Activated CD4-positive, alpha-beta memory T cell treated with anti-CD3 and anti-CD28 coated beads, Interleukin-2, amount 10 ng/mL, durations not matched to agents 7 days and 5 days (primary cell): ENCODE data around the gene PCDHGA6. TPM values are rescaled to one million over a fixed set of nuclear protein-coding genes. Genes with fewer than 3 reads are reported as not detected.
"Not testable (repeated sequence)": the region's sequence is repeated elsewhere in the genome, so short reads cannot be mapped to it uniquely, and the experiment has no call there.

Experiments used
- CTCF ChIA-PET: fragments of 350-600 bp; sonication (Branson Sonifier 250); formaldehyde crosslinking; loops from one replicate; lab custom pipeline; 2021; ENCODE audit warnings: antibody characterized with exemption, inconsistent platforms; lab: Charles Lee
- POLR2A ChIA-PET: fragments of 350-600 bp; sonication (Branson Sonifier 250); formaldehyde crosslinking; loops from one replicate; lab custom pipeline; 2021; ENCODE audit warnings: antibody characterized with exemption; lab: Charles Lee
- DNase-seq: peaks from one replicate; pipeline ENCODE4 v3.0.0-alpha.2; 2020
- H3K27ac Mint-ChIP-seq: one replicate; pipeline ENCODE4 v1.8.0; 2021; ENCODE audit warnings: mild to moderate bottlenecking, mixed read lengths
- H3K27me3 Mint-ChIP-seq: one replicate; pipeline ENCODE4 v1.8.0; 2021; ENCODE audit warnings: mixed read lengths
- H3K36me3 Mint-ChIP-seq: one replicate; pipeline ENCODE4 v1.8.0; 2021; ENCODE audit warnings: low read depth, mixed read lengths
- H3K4me1 Mint-ChIP-seq: one replicate; pipeline ENCODE4 v1.8.0; 2021; ENCODE audit warnings: mixed read lengths
- H3K4me3 Mint-ChIP-seq: one replicate; pipeline ENCODE4 v1.8.0; 2021; ENCODE audit warnings: mild to moderate bottlenecking, mixed read lengths
- H3K9me3 Mint-ChIP-seq: one replicate; pipeline ENCODE4 v1.8.0; 2021; ENCODE audit warnings: mixed read lengths
- total RNA-seq, 2 experiments: library from RNA; stranded (reverse); gene quantifications; one replicate each; pipeline ENCODE4 v1.2.3, GENCODE V29; 2021

The PCDHGA6 gene
- total RNA-seq, 2 experiments from 2014 or later, result 0.10 TPM

DNA sequence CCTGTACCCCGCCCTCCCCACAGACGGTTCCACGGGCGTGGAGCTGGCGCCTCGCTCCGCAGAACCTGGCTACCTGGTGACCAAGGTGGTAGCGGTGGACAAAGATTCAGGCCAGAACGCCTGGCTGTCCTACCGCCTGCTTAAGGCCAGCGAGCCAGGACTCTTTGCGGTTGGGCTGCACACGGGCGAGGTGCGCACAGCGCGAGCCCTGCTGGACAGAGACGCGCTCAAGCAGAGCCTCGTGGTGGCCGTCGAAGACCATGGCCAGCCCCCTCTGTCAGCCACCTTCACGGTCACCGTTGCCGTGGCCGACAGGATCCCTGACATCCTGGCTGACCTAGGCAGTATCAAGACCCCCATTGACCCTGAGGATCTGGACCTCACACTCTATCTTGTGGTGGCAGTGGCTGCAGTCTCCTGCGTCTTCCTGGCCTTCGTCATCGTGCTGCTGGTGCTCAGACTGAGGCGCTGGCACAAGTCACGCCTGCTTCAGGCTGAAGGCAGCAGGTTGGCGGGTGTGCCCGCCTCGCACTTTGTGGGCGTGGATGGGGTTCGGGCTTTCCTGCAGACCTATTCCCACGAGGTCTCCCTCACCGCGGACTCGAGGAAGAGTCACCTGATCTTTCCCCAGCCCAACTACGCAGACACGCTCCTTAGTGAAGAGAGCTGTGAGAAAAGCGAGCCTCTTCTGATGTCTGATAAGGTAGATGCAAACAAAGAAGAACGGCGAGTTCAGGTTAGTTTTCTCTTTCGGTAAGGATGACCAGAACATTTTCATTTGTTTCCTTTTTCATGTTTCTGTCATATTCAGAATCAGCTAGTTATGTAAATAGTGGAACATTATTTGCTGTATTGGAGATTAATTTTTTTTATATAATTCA lies 7.4 kb upstream of the PCDHGA6 start:
- H3K27ac Mint-ChIP-seq, result no peak overlapping the region
- CTCF ChIA-PET, result interaction anchor here (0.9 to 1.2 kb wide), 2 partner anchors 16 to 147 kb away, joined by 3 to 4 read pairs; partner anchors contain the start of gene PCDHGA7
- POLR2A ChIA-PET, result no interaction called here
- H3K4me1 Mint-ChIP-seq, result no peaks in the 10 kb centered on the region
- DNase-seq, result no peak
- H3K4me3 Mint-ChIP-seq, result no peak overlapping the region
- H3K9me3 Mint-ChIP-seq, result peaks cover 16% of the 10 kb centered on the region
- peaks cover 11% of the 10 kb centered on the region for H3K36me3 Mint-ChIP-seq
- H3K27me3 Mint-ChIP-seq, result peaks cover 61% of the 10 kb centered on the region

DNA sequence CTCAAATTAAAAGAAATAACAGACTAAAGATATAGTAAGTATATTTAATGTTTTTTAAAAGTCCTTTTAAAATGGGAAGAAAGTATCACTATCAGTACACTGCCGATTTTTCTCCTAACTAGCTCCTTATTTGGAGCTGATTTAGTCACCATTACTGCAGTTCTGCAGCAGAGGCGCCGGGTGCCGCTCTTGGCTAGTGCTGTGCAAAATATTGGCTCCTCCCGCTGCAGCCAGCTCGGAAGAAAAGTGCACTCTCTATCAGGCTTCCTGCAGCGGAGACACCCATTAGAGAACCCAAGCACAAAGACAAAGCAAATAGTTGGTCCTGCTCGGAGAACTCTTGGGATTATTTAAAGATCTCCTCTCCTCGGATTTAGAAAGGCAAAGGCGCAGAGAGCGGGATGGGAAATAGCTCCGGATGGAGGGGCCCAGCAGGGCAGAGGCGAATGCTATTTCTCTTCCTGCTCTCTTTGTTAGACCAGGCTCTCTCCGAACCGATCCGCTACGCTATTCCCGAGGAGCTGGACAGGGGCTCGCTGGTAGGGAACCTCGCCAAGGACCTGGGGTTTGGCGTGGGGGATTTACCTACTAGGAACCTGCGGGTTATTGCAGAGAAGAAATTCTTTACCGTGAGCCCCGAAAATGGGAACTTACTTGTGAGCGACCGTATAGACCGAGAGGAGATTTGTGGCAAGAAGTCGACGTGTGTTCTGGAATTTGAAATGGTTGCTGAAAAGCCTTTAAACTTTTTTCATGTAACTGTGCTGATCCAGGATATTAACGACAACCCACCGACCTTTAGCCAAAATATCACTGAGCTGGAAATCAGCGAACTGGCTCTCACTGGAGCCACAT lies 3.5 kb upstream of the PCDHGA6 start, which contains the start of gene PCDHGB3:
PCDHGB3 (plus strand) TSS at position 249 of the 855 bp plus-strand sequence; CDS start at position 402, 153 bp downstream.
- ChIA-PET CTCF (interaction anchor here (0.6 to 2.5 kb wide), 17 partner anchors 12 to 194 kb away, joined by 3 to 13 read pairs (median 4); partner anchors contain the start of genes PCDHGA1, PCDHGA10, PCDHGA11 and PCDHGA9), POLR2A (interaction anchor here (1.6 kb wide), 1 partner anchor 50 kb away, joined by 8 read pairs; the partner anchor contains the start of gene TAF7)
- Mint-ChIP-seq H3K4me3 (peak within 1 kb of the TSS; percentile 46), H3K4me1 (no peaks in the 10 kb centered on the region), H3K27ac (no peak within 1 kb of the TSS), H3K36me3 (peaks cover 14% of the 10 kb centered on the region), H3K9me3 (peaks cover 17% of the 10 kb centered on the region), H3K27me3 (peaks cover 39% of the 10 kb centered on the region)
- peak; percentile 33 for DNase-seq

DNA sequence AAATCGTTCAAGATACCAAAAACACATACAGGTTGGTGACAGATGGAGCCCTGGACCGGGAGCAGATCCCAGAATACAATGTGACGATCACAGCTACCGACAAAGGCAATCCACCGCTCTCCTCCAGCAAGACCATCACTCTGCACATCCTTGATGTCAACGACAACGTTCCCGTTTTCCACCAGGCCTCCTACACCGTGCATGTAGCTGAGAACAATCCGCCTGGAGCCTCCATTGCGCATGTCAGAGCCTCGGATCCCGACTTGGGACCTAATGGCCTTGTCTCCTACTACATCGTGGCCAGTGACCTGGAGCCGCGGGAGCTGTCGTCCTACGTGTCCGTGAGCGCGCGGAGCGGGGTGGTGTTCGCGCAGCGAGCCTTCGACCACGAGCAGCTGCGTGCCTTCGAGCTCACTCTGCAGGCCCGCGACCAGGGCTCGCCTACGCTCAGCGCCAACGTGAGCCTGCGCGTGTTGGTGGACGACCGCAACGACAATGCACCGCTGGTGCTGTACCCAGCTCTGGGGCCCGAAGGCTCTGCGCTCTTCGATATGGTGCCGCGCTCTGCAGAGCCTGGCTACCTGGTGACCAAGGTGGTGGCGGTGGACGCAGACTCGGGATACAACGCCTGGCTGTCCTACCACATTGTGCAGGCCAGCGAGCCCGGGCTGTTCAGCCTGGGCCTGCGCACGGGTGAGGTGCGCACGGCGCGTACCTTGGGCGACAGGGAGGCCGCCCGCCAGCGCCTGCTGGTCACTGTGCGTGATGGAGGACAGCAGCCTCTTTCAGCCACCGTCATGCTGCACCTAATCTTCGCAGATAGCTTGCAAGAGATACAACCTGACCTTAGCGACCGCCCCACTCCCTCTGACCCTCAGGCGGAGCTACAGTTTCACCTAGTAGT lies 1.9 kb upstream of the PCDHGA6 start:
- peaks cover 30% of the 10 kb centered on the region for H3K27me3 Mint-ChIP-seq
- CTCF ChIA-PET, result interaction anchor here (1.4 to 2.5 kb wide), 3 partner anchors 25 to 141 kb away, joined by 3 to 13 read pairs (median 11); partner anchors contain the start of gene PCDHGA10
- H3K36me3 Mint-ChIP-seq, result peaks cover 11% of the 10 kb centered on the region
- H3K27ac Mint-ChIP-seq, result no peak overlapping the region
- H3K9me3 Mint-ChIP-seq, result peaks cover 19% of the 10 kb centered on the region
- DNase-seq, result no peak
- H3K4me1 Mint-ChIP-seq, result no peaks in the 10 kb centered on the region
- POLR2A ChIA-PET, result no interaction called here
- no peak overlapping the region for H3K4me3 Mint-ChIP-seq

DNA sequence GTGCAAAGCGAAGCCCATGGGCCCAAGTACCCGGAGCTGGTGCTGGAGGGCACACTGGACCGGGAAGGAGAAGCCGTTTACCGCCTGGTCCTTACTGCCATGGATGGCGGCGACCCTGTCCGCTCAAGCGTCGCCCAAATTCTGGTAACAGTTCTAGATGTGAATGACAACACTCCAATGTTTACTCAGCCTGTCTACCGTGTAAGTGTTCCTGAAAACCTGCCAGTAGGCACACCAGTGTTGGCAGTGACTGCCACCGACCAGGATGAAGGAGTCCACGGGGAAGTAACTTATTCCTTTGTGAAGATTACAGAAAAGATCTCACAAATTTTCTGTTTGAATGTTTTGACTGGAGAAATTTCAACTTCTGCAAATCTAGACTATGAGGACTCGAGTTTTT lies 936 bp downstream of the PCDHGA6 start:
- Mint-ChIP-seq H3K9me3 (peaks cover 19% of the 10 kb centered on the region), H3K36me3 (peaks cover 11% of the 10 kb centered on the region), H3K27ac (no peak overlapping the region), H3K4me3 (no peak overlapping the region), H3K27me3 (peaks cover 25% of the 10 kb centered on the region), H3K4me1 (no peaks in the 10 kb centered on the region)
- ChIA-PET POLR2A (no interaction called here), CTCF (no interaction called here)
- no peak for DNase-seq

DNA sequence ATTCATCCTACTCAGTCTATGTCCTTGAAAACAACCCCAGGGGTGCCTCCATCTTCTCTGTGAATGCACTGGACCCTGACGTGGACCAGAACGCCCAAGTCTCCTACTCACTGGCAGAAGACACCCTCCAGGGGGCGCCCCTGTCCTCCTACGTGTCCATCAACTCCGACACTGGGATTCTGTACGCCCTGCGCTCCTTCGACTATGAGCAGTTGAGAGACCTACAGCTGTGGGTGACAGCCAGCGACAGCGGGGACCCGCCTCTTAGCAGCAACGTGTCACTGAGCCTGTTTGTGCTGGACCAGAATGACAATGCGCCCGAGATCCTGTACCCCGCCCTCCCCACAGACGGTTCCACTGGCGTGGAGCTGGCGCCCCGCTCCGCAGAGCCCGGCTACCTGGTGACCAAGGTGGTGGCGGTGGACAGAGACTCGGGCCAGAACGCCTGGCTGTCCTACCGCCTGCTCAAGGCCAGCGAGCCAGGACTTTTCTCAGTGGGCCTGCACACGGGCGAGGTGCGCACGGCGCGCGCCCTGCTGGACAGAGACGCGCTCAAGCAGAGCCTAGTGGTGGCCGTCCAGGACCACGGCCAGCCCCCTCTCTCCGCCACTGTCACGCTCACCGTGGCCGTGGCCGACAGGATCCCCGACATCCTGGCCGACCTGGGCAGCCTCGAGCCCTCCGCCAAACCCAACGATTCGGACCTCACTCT lies 1.9 kb downstream of the PCDHGA6 start:
- H3K4me1 Mint-ChIP-seq, H3K27ac Mint-ChIP-seq, H3K4me3 Mint-ChIP-seq, POLR2A ChIA-PET, DNase-seq: not testable (repeated sequence)
- CTCF ChIA-PET, result interaction anchor here (0.7 kb wide), 1 partner anchor 100 kb away, joined by 4 read pairs; no protein-coding TSS in a partner anchor
- peaks cover 19% of the 10 kb centered on the region for H3K9me3 Mint-ChIP-seq
- H3K27me3 Mint-ChIP-seq, result peaks cover 17% of the 10 kb centered on the region
- H3K36me3 Mint-ChIP-seq, result peaks cover 11% of the 10 kb centered on the region

DNA sequence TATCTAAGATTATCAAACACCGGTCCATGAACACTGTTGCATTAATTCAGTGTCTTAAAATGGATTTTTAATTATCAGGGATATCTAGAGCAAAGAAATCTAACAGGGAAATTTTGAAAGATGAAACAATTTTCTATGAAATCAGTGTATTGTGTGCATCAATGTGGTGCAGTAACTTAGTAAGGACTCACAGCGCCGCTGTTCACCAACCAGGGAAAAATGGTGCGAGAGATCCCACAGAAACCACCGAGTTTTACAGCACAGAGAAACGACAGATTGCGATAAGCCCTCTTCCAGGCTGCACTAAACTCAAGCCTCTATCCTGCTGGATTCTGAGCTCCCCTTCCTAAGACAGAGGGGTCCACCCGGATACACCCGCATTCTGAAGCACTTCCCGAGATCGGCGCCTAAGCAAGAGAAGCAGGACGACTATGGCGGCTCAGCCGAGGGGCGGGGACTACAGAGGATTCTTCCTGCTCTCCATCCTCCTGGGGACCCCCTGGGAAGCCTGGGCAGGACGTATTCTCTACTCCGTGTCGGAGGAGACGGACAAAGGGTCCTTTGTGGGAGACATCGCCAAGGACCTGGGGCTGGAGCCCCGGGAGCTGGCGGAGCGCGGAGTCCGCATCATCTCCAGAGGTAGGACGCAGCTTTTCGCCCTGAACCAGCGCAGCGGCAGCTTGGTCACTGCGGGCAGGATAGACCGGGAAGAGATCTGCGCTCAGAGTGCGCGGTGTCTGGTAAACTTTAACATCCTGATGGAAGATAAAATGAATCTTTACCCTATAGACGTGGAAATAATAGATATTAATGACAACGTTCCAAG lies 9.0 kb downstream of the PCDHGA6 start, which contains the start of gene PCDHGA7:
PCDHGA7 (plus strand) TSS at position 274 of the 826 bp plus-strand sequence; CDS start at position 432, 158 bp downstream.
- CTCF ChIA-PET, result interaction anchor here (1.1 kb wide), 1 partner anchor 16 kb away, joined by 4 read pairs; no protein-coding TSS in a partner anchor
- H3K9me3 Mint-ChIP-seq, result peaks cover 8% of the 10 kb centered on the region
- H3K36me3 Mint-ChIP-seq, result no peaks in the 10 kb centered on the region
- POLR2A ChIA-PET, result no interaction called here
- H3K4me1 Mint-ChIP-seq, result no peaks in the 10 kb centered on the region
- H3K27ac Mint-ChIP-seq, result no peak within 1 kb of the TSS
- peak within 1 kb of the TSS; percentile 46 for H3K4me3 Mint-ChIP-seq
- DNase-seq, result no peak
- H3K27me3 Mint-ChIP-seq, result peaks cover 31% of the 10 kb centered on the region

DNA sequence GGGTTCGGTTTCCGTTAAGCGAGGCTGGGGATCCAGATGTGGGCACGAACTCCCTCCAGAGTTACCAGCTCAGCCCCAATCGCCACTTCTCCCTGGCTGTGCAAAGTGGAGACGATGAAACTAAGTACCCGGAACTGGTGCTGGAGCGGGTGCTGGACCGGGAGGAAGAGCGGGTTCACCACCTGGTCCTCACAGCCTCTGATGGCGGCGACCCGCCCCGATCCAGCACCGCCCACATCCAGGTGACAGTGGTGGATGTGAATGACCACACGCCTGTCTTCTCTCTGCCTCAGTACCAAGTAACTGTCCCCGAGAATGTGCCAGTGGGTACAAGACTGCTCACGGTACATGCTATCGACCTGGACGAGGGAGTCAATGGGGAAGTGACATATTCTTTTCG lies 9.7 kb downstream of the PCDHGA6 start:
- H3K27me3 Mint-ChIP-seq, result peaks cover 31% of the 10 kb centered on the region
- no peak overlapping the region for H3K27ac Mint-ChIP-seq
- ChIA-PET POLR2A (no interaction called here), CTCF (interaction anchor here (1.1 kb wide), 1 partner anchor 16 kb away, joined by 4 read pairs; no protein-coding TSS in a partner anchor)
- DNase-seq, result no peak
- no peaks in the 10 kb centered on the region for H3K4me1 Mint-ChIP-seq
- H3K4me3 Mint-ChIP-seq, result no peak overlapping the region
- peaks cover under 1% of the 10 kb centered on the region for H3K36me3 Mint-ChIP-seq
- H3K9me3 Mint-ChIP-seq, result peaks cover 9% of the 10 kb centered on the region

DNA sequence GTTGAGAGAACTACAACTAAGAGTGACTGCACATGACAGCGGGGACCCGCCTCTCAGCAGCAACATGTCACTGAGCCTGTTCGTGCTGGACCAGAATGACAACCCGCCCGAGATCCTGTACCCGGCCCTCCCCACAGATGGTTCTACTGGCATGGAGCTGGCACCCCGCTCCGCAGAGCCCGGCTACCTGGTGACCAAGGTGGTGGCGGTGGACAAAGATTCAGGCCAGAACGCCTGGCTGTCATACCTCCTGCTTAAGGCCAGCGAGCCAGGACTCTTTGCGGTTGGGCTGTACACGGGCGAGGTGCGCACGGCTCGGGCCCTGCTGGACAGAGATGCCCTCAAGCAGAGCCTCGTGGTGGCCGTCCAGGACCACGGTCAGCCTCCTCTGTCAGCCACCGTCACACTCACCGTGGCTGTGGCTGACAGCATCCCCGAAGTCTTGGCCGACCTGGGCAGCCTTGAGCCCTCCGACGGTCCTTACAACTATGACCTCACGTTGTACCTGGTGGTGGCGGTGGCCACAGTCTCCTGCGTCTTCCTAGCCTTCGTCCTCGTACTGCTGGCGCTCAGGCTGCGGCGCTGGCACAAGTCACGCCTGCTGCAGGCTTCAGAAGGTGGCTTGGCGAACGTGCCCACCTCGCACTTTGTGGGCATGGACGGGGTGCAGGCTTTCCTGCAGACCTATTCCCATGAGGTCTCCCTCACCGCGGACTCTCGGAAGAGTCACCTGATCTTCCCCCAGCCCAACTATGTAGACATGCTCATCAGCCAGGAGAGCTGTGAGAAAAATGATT lies 11.0 kb downstream of the PCDHGA6 start:
- no peaks in the 10 kb centered on the region for H3K4me1 Mint-ChIP-seq
- ChIA-PET CTCF (no interaction called here), POLR2A (no interaction called here)
- peaks cover 32% of the 10 kb centered on the region for H3K27me3 Mint-ChIP-seq
- H3K9me3 Mint-ChIP-seq, result peaks cover 16% of the 10 kb centered on the region
- peaks cover 3% of the 10 kb centered on the region for H3K36me3 Mint-ChIP-seq
- H3K4me3 Mint-ChIP-seq, result no peak overlapping the region
- no peak overlapping the region for H3K27ac Mint-ChIP-seq
- DNase-seq, result no peak

DNA sequence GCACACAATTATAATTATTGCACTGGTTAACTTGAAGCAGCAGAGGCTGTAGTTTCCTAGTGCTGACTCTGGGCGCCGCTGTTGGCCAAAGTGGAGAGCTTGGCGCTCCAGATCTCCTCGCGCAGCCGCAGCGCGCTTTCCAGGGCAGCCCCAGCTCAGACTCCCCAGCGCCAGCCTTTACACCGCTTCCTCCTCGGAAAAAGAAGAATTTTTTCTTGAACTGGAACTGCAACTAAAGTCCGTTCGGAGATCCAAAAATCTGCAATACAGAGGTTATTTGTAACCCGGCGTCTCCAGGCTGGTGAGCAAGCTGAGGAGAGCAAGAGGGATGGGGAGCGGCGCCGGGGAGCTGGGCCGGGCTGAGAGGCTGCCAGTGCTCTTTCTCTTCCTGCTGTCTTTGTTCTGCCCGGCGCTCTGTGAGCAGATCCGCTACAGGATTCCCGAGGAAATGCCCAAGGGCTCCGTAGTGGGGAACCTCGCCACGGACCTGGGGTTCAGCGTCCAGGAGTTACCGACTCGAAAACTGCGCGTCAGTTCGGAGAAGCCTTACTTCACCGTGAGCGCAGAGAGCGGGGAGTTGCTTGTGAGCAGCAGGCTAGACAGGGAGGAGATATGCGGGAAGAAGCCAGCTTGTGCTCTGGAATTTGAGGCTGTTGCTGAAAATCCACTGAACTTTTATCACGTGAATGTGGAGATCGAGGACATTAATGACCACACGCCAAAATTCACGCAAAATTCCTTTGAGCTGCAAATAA lies 14.0 kb downstream of the PCDHGA6 start, which contains the start of gene PCDHGB4:
PCDHGB4 (plus strand) TSS at position 142 of the 755 bp plus-strand sequence; CDS start at position 329, 187 bp downstream.
- H3K27me3 Mint-ChIP-seq, result peaks cover 32% of the 10 kb centered on the region
- ChIA-PET POLR2A (interaction anchor here (1.0 kb wide), 1 partner anchor 67 kb away, joined by 3 read pairs; the partner anchor contains the start of gene TAF7), CTCF (interaction anchor here (0.7 kb wide), 1 partner anchor 20 kb away, joined by 3 read pairs; the partner anchor contains the start of gene PCDHGB6)
- H3K27ac Mint-ChIP-seq, DNase-seq, H3K36me3 Mint-ChIP-seq, H3K4me1 Mint-ChIP-seq: not testable (repeated sequence)
- peaks cover 22% of the 10 kb centered on the region for H3K9me3 Mint-ChIP-seq
- peak within 1 kb of the TSS; percentile 7 for H3K4me3 Mint-ChIP-seq
